ENCODE measurements around the gene ATP6V1G1. TPM values are rescaled to one million over a fixed set of nuclear protein-coding genes. Genes with fewer than 3 reads are reported as not detected.

The ATP6V1G1 gene
- total and polyA plus RNA-seq, 2 experiments from 2014 or later: 166 to 509 TPM

GRCh38 chr9:114580609-114581193 is 6.9 kb upstream of the ATP6V1G1 start (continued):
- TF ChIP-seq ETS1 (IDR thresholded peaks at IDR 0.05): no peak

- H3K4me1 ChIP-seq (ENCODE audit: insufficient read depth): peaks cover 18% of the 10 kb centered on the region
- Mint-ChIP-seq H3K9me3 (no peaks in the 10 kb centered on the region; the same call in 2 of the 3 replicates), H3K4me3 (peak overlapping the region; percentile 39), H3K36me3 (ENCODE audit: low read depth) (peaks cover 10% of the 10 kb centered on the region; the same call in 2 of the 3 replicates), H3K4me1 (peaks cover 51% of the 10 kb centered on the region), H3K27me3 (ENCODE audit: insufficient read depth, low read depth, poor library complexity) (peaks cover 10% of the 10 kb centered on the region), H3K27ac (peak overlapping the region; percentile 96)
- ATAC-seq: peak; percentile 71
- H2AFZ ChIP-seq: no peak overlapping the region
- peaks cover 10% of the 10 kb centered on the region for H3K79me2 ChIP-seq (replicated peaks; ENCODE audit: insufficient read depth)
- H3K27ac ChIP-seq (ENCODE audit: low read depth): peak overlapping the region; percentile 94
- DNase-seq (ENCODE audit: low spot score): peak; percentile 88
- no peaks in the 10 kb centered on the region for H3K9me2 ChIP-seq (ENCODE audit: insufficient read depth)
- H3F3A ChIP-seq (replicated peaks; ENCODE audit: low read depth): peaks cover 10% of the 10 kb centered on the region
- peak overlapping the region; percentile 21; the same call in 1 of the 2 replicates for H3K4me3 ChIP-seq
- no peaks in the 10 kb centered on the region for H3K27me3 ChIP-seq (ENCODE audit: insufficient read depth)
- no peaks in the 10 kb centered on the region for H3K36me3 ChIP-seq (ENCODE audit: insufficient read depth)
- H3K4me2 ChIP-seq: peak overlapping the region; percentile 61
- H4K20me1 ChIP-seq (replicated peaks; ENCODE audit: insufficient read depth): peaks cover 4% of the 10 kb centered on the region
- TF ChIP-seq STAT1 (IDR thresholded peaks at IDR 0.05; ENCODE audit: unreplicated experiment): no peak
- TF ChIP-seq CTCF (conservative IDR thresholded peaks at IDR 0.05; ENCODE audit: low read depth in 2 of 2): 0 out of 4 replicates have a peak, but pooled peaks of 1 of the 2 experiments have one; percentile 5
- no peak; the same call in 1 of the 2 replicates for TF ChIP-seq ETS1 (IDR thresholded peaks at IDR 0.05)
- peak; percentile 90 for TF ChIP-seq NANOG (IDR thresholded peaks at IDR 0.05; ENCODE audit: borderline replicate concordance)
- TF ChIP-seq EZH2phosphoT487 (IDR thresholded peaks at IDR 0.05; ENCODE audit: unreplicated experiment): no peak
- no peak for TF ChIP-seq CREB1 (CRISPR knock-in tag; IDR thresholded peaks at IDR 0.05; ENCODE audit: low read depth)
- peak; percentile 87 for TF ChIP-seq ZNF462 (CRISPR knock-in tag; IDR thresholded peaks at IDR 0.05)
- no peak for TF ChIP-seq ZNF331 (CRISPR knock-in tag; IDR thresholded peaks at IDR 0.05; ENCODE audit: low read depth)
- no peak for TF ChIP-seq JUNB (IDR thresholded peaks at IDR 0.05; ENCODE audit: unreplicated experiment)
- TF ChIP-seq ZNF114 (CRISPR knock-in tag; IDR thresholded peaks at IDR 0.05): no peak
Observed at GRCh38 chr9:114583371-114584155, 4.0 kb upstream of the ATP6V1G1 start.
